OCI-LY3 (cell line): ENCODE results near the gene NUDCD3.

ENCODE experiments used
- H2AFZ ChIP-seq: fragments of 200-600, 300-600 bp; shearing (Covaris generic); 2 replicates; pipeline ENCODE4 v1.6.0; 2014; ENCODE audit warnings: antibody characterized with exemption, low read depth, low read length
- H3K27ac ChIP-seq: fragments of 200-600, 300-600 bp; sonication (generic); 2 replicates; pipeline ENCODE4 v1.5.1; 2014; ENCODE audit warnings: mild to moderate bottlenecking, low read length, moderate library complexity, mixed read lengths
- H3K27me3 ChIP-seq: fragments of 200-600, 300-600 bp; sonication (generic); 2 replicates; pipeline ENCODE4 v1.6.1; 2014; ENCODE audit warnings: low read depth, low read length, mixed read lengths
- H3K36me3 ChIP-seq: fragments of 200-600, 300-600 bp; sonication (generic); replicated peaks from 2 replicates; pipeline ENCODE3; 2014; ENCODE audit warnings: low read depth, low read length, mixed read lengths
- H3K4me1 ChIP-seq: fragments of 300-600, 200-600 bp; sonication (generic); 2 replicates; pipeline ENCODE4 v1.6.1; 2014; ENCODE audit warnings: low read length, mixed read lengths
- H3K4me2 ChIP-seq: fragments of 200-600, 300-600 bp; sonication (generic); 2 replicates; pipeline ENCODE4 v1.6.1; 2014; ENCODE audit warnings: low read length, mixed read lengths
- H3K4me3 ChIP-seq: fragments of 300-600, 200-600 bp; sonication (generic); 2 replicates; pipeline ENCODE4 v1.5.1; 2014; ENCODE audit warnings: antibody characterized with exemption, mild to moderate bottlenecking, low read length, moderate library complexity
- H3K79me2 ChIP-seq: fragments of 300-600, 200-600 bp; shearing (Covaris generic); 2 replicates; pipeline ENCODE4 v1.6.1; 2014; ENCODE audit warnings: mild to moderate bottlenecking, low read length, mixed read lengths
- H3K9ac ChIP-seq: fragments of 300-600, 200-600 bp; shearing (Covaris generic); 2 replicates; pipeline ENCODE4 v1.6.0; 2014; ENCODE audit warnings: mild to moderate bottlenecking, low read length, moderate library complexity
- H3K9me3 ChIP-seq: fragments of 200-600, 300-600 bp; shearing (Covaris generic); 2 replicates; pipeline ENCODE4 v1.6.1; 2014; ENCODE audit warnings: low read length, mixed read lengths; ENCODE audit not compliant: insufficient read depth
- H4K20me1 ChIP-seq: fragments of 200-600, 300-600 bp; sonication (generic); 2 replicates; pipeline ENCODE4 v1.6.1; 2016; ENCODE audit warnings: low read length, mixed read lengths; ENCODE audit not compliant: insufficient read depth
- CTCF ChIP-seq: fragments of 200-600, 300-600 bp; sonication (generic); IDR thresholded peaks from 2 replicates; pipeline ENCODE4 v1.5.1; 2014; ENCODE audit warnings: antibody characterized with exemption, low read length, low read depth
- EZH2phosphoT487 ChIP-seq: fragments of 200-600 bp; shearing (Covaris generic); IDR thresholded peaks from 2 replicates; pipeline ENCODE4 v1.6.1; 2018; ENCODE audit warnings: antibody characterized with exemption, mixed run types, low read depth

Gene NUDCD3

GRCh38 chr7:44329888-44330287 lies 160.6 kb downstream of the NUDCD3 start:
- no peaks in the 10 kb centered on the region for H3K79me2 ChIP-seq
- TF ChIP-seq EZH2phosphoT487 = no peak
- TF ChIP-seq CTCF = no peak
- no peak overlapping the region for H3K9ac ChIP-seq
- no peak overlapping the region for H3K27ac ChIP-seq
- no peaks in the 10 kb centered on the region for H3K36me3 ChIP-seq
- H4K20me1 ChIP-seq = no peaks in the 10 kb centered on the region
- H2AFZ ChIP-seq = no peak overlapping the region
- no peaks in the 10 kb centered on the region for H3K27me3 ChIP-seq
- no peaks in the 10 kb centered on the region for H3K4me1 ChIP-seq
- no peak overlapping the region for H3K4me2 ChIP-seq
- no peaks in the 10 kb centered on the region for H3K9me3 ChIP-seq
- no peak overlapping the region for H3K4me3 ChIP-seq
